IMR-90 (cell line): Measurements from ENCODE around the gene CASP2. TPM values are rescaled to one million over a fixed set of nuclear protein-coding genes. Genes with fewer than 3 reads are reported as not detected.

Experiments used
- ATAC-seq: fragments of 200-7000 bp; cut with Tn5 transposase; 2 replicates; pipeline ENCODE4 v1.9.1; 2020; ENCODE audit warnings: low read depth, mild to moderate bottlenecking, moderate library complexity
- BruUV-seq: library from RNA; stranded (reverse); fragments of 400-500 nt; replicated peaks from 2 replicates; lab custom pipeline; 2021; lab: Mats Ljungman, UMichigan
- CTCF ChIA-PET: fragments of 300-600 bp; formaldehyde crosslinking; extraction: SDS; loops from one replicate; lab custom pipeline; 2021; ENCODE audit warnings: antibody characterized with exemption; lab: Yijun Ruan, JAX
- POLR2A ChIA-PET: fragments of 300-600 bp; sonication (Branson Sonifier 250); formaldehyde crosslinking; loops from one replicate; lab custom pipeline; 2022; ENCODE audit warnings: antibody characterized with exemption; ENCODE audit not compliant: unreplicated experiment; lab: Charles Lee
- DNase-seq: peaks from one replicate; pipeline ENCODE4 v3.0.0; 2013
- H2AFZ ChIP-seq: replicated peaks from 2 replicates; pipeline ENCODE3; 2013; ENCODE audit warnings: low read length, mild to moderate bottlenecking; ENCODE audit not compliant: poor library complexity
- H2AK5ac ChIP-seq: 2 replicates; pipeline ENCODE4 v1.6.1; 2013; ENCODE audit warnings: low read depth, low read length, inconsistent platforms
- H2AK9ac ChIP-seq: replicated peaks from 2 replicates; pipeline ENCODE3; 2013; ENCODE audit warnings: mild to moderate bottlenecking, low read depth, low read length, moderate library complexity; ENCODE audit not compliant: poor library complexity
- H2BK120ac ChIP-seq: 2 replicates; pipeline ENCODE4 v1.6.1; 2013; ENCODE audit warnings: low read depth, low read length, inconsistent platforms
- H2BK15ac ChIP-seq: 3 replicates; pipeline ENCODE4 v1.6.1; 2013; ENCODE audit warnings: low read depth, low read length, inconsistent platforms
- H2BK20ac ChIP-seq: 2 replicates; pipeline ENCODE4 v1.6.1; 2013; ENCODE audit warnings: low read depth, mild to moderate bottlenecking, inconsistent platforms, low read length, moderate library complexity
- H2BK5ac ChIP-seq: 2 replicates; pipeline ENCODE4 v1.6.1; 2013; ENCODE audit warnings: mild to moderate bottlenecking, low read depth, low read length, inconsistent platforms; ENCODE audit not compliant: poor library complexity, severe bottlenecking
- H3K14ac ChIP-seq: replicated peaks from 2 replicates; pipeline ENCODE4 v1.6.1; 2013; ENCODE audit warnings: low read depth, low read length, inconsistent platforms
- H3K18ac ChIP-seq: 2 replicates; pipeline ENCODE4 v1.6.1; 2013; ENCODE audit warnings: low read depth, low read length, control low read depth
- H3K23ac ChIP-seq: 2 replicates; pipeline ENCODE4 v1.6.1; 2013; ENCODE audit warnings: low read depth, low read length, inconsistent platforms
- H3K27ac ChIP-seq: 2 replicates; pipeline ENCODE4 v1.5.1; 2013; ENCODE audit warnings: mild to moderate bottlenecking, control low read depth, low read length; ENCODE audit not compliant: insufficient read depth
- H3K27me3 ChIP-seq: 2 replicates; pipeline ENCODE4 v1.6.1; 2013; ENCODE audit warnings: low read length; ENCODE audit not compliant: control insufficient read depth, insufficient read depth
- H3K36me3 ChIP-seq: 2 replicates; pipeline ENCODE4 v1.6.1; 2013; ENCODE audit warnings: low read length, mixed read lengths; ENCODE audit not compliant: control insufficient read depth, insufficient read depth
- H3K4ac ChIP-seq: 2 replicates; pipeline ENCODE4 v1.6.1; 2013; ENCODE audit warnings: low read depth, low read length, inconsistent platforms
- H3K4me1 ChIP-seq: 2 replicates; pipeline ENCODE4 v1.6.1; 2013; ENCODE audit warnings: low read length, mixed read lengths; ENCODE audit not compliant: control insufficient read depth, insufficient read depth
- H3K4me2 ChIP-seq: 2 replicates; pipeline ENCODE4 v1.6.1; 2013; ENCODE audit warnings: low read depth, mild to moderate bottlenecking, control low read depth, low read length, moderate library complexity
- H3K4me3 ChIP-seq: 2 replicates; pipeline ENCODE4 v1.5.1; 2013; ENCODE audit warnings: low read depth, mild to moderate bottlenecking, control low read depth, low read length, moderate library complexity; ENCODE audit not compliant: insufficient read depth
- H3K56ac ChIP-seq: 2 replicates; pipeline ENCODE4 v1.6.1; 2013; ENCODE audit warnings: low read length, inconsistent platforms; ENCODE audit not compliant: insufficient read depth; ENCODE audit errors: extremely low read depth
- H3K79me1 ChIP-seq, 2 experiments: 2 replicates each; pipeline ENCODE4 v1.6.1; 2013; ENCODE audit warnings: low read length in 2 of 2, inconsistent platforms in 1 of 2, low read depth in 1 of 2
- H3K9ac ChIP-seq: 2 replicates; pipeline ENCODE4 v1.6.1; 2013; ENCODE audit warnings: low read depth, low read length, control low read depth
- H3K9me1 ChIP-seq: 2 replicates; pipeline ENCODE4 v1.6.1; 2013; ENCODE audit warnings: low read length, inconsistent platforms; ENCODE audit not compliant: insufficient read depth
- H3K9me3 ChIP-seq: 2 replicates; pipeline ENCODE4 v1.6.1; 2013; ENCODE audit warnings: low read length; ENCODE audit not compliant: control insufficient read depth, insufficient read depth
- H4K20me1 ChIP-seq: 2 replicates; pipeline ENCODE4 v1.6.1; 2013; ENCODE audit warnings: low read length, inconsistent platforms; ENCODE audit not compliant: insufficient read depth
- H4K5ac ChIP-seq: 2 replicates; pipeline ENCODE4 v1.6.1; 2013; ENCODE audit warnings: mild to moderate bottlenecking, low read depth, low read length, control low read depth
- H4K8ac ChIP-seq, 2 experiments: 2 replicates each; pipeline ENCODE4 v1.6.1; 2013; ENCODE audit warnings: low read depth in 2 of 2, low read length in 2 of 2, control low read depth in 1 of 2, inconsistent platforms in 1 of 2
- H4K91ac ChIP-seq: 2 replicates; pipeline ENCODE4 v1.6.1; 2013; ENCODE audit warnings: low read depth, low read length, inconsistent platforms; ENCODE audit not compliant: insufficient read depth
- BHLHE40 ChIP-seq: fragments of 150-350 bp; IDR thresholded peaks from 2 replicates; pipeline ENCODE4 v1.6.1; 2016; ENCODE audit warnings: mild to moderate bottlenecking, low read depth, low read length
- CEBPB ChIP-seq: IDR thresholded peaks from 2 replicates; pipeline ENCODE4 v1.6.1; 2012; ENCODE audit warnings: low read depth, low read length, improper control_type of control experiment
- CHD1 ChIP-seq: IDR thresholded peaks from 2 replicates; pipeline ENCODE4 v1.6.1; 2012; ENCODE audit warnings: low read depth, low read length, improper control_type of control experiment
- CTCF ChIP-seq: conservative IDR thresholded peaks from 2 replicates; pipeline ENCODE4 v1.5.1; 2012; ENCODE audit warnings: mild to moderate bottlenecking, low read depth, low read length, improper control_type of control experiment
- FOS ChIP-seq: fragments of 150-350 bp; IDR thresholded peaks from 2 replicates; pipeline ENCODE4 v1.6.1; 2016; ENCODE audit warnings: low read depth, low read length
- MAFK ChIP-seq: IDR thresholded peaks from 2 replicates; pipeline ENCODE4 v1.6.1; 2012; ENCODE audit warnings: low read depth, low read length, improper control_type of control experiment
- MAZ ChIP-seq: IDR thresholded peaks from 2 replicates; pipeline ENCODE4 v1.6.1; 2012; ENCODE audit warnings: low read depth, mild to moderate bottlenecking, low read length, improper control_type of control experiment, moderate library complexity, borderline replicate concordance
- MXI1 ChIP-seq: IDR thresholded peaks from 2 replicates; pipeline ENCODE4 v1.6.1; 2012; ENCODE audit warnings: low read depth, mild to moderate bottlenecking, low read length, moderate library complexity, borderline replicate concordance
- NFE2L2 ChIP-seq: fragments of 150-350 bp; IDR thresholded peaks from 2 replicates; pipeline ENCODE4 v1.6.1; 2016; ENCODE audit warnings: low read depth, mild to moderate bottlenecking, low read length
- POLR2A ChIP-seq: IDR thresholded peaks from 2 replicates; pipeline ENCODE4 v1.6.1; 2012; ENCODE audit warnings: mild to moderate bottlenecking, low read depth, low read length
- RAD21 ChIP-seq: IDR thresholded peaks from 2 replicates; pipeline ENCODE4 v1.6.1; 2012; ENCODE audit warnings: low read length, improper control_type of control experiment
- RCOR1 ChIP-seq: IDR thresholded peaks from 2 replicates; pipeline ENCODE4 v1.6.1; 2012; ENCODE audit warnings: mild to moderate bottlenecking, low read length, improper control_type of control experiment; ENCODE audit not compliant: insufficient replicate concordance
- RFX5 ChIP-seq: IDR thresholded peaks from 2 replicates; pipeline ENCODE4 v1.8.0; 2012; ENCODE audit warnings: low read depth, mild to moderate bottlenecking, low read length, moderate library complexity
- SMC3 ChIP-seq: fragments of 150-350 bp; IDR thresholded peaks from 2 replicates; pipeline ENCODE4 v1.6.1; 2016; ENCODE audit warnings: low read depth, mild to moderate bottlenecking, antibody characterized with exemption, low read length, moderate library complexity
- WGBS, 2 experiments: methylation state at CpG; one replicate each; pipeline versions ENCODE4 v1.1.5 to v1.1.7; 2013; ENCODE audit warnings: missing lambda C conversion rate in 2 of 2; ENCODE audit not compliant: insufficient read length in 1 of 2; ENCODE audit errors: extremely low coverage in 2 of 2; 5-methylcytosine and 5-hydroxymethylcytosine counted together
- dilution Hi-C: fragments of 300-500 bp; cut with HindIII; formaldehyde crosslinking; loops from one replicate; pipeline ENCODE4 v1.14.3; 2018; ENCODE audit warnings: low sequenced_read_pairs; ENCODE audit not compliant: unreplicated experiment
- in situ Hi-C: fragments of 300-500 bp; cut with MboI; formaldehyde crosslinking; loops from 3 replicates; pipeline ENCODE4 v1.14.3; 2019; ENCODE audit warnings: low sequenced_read_pairs, inconsistent platforms, mixed read lengths
- intact Hi-C: fragments of 100-400 bp; cut with micrococcal nuclease; formaldehyde crosslinking; loops from 2 replicates; pipeline ENCODE4 v1.10.0; 2022
- polyA plus RNA-seq, 3 experiments: library from polyadenylated mRNA; depleted of rRNA; stranded (reverse); fragments of >200 nt; gene quantifications; 2 replicates each; pipeline ENCODE4 v1.2.3, GENCODE V29; 2012; ENCODE audit warnings: low replicate concordance in 1 of 3
- total RNA-seq: library from RNA; depleted of rRNA; stranded (reverse); fragments of >200 nt; gene quantifications from 2 replicates; pipeline ENCODE4 v1.2.3, GENCODE V29; 2012
- TF ChIP-seq, protein P1 (sequence below): fragments of 150-350 bp; IDR thresholded peaks from 2 replicates; pipeline ENCODE4 v1.6.1; 2016; ENCODE audit warnings: low read depth, mild to moderate bottlenecking, low read length, moderate library complexity, borderline replicate concordance
- TF ChIP-seq, protein P2 (sequence below): fragments of 150-350 bp; IDR thresholded peaks from 2 replicates; pipeline ENCODE4 v1.6.1; 2017; ENCODE audit warnings: mild to moderate bottlenecking, antibody characterized with exemption, low read length, low read depth

CASP2 gene
- total and polyA plus RNA-seq, 2 of the 4 experiments (the other 2 are of a cell fraction) = 15.4 to 25.6 TPM

- Histone ChIP-seq H3K9me3 (no peaks in the 10 kb centered on the region), H3K4ac (no peak overlapping the region), H4K91ac (no peak overlapping the region), H3K36me3 (peaks cover 47% of the 10 kb centered on the region), H3K14ac (no peak overlapping the region), H3K4me1 (peaks cover 11% of the 10 kb centered on the region), H3K23ac (no peak overlapping the region), H3K4me3 (no peak overlapping the region), H3K18ac (no peak overlapping the region), H2AK5ac (no peak overlapping the region), H3K27ac (no peak overlapping the region), H3K4me2 (no peak overlapping the region), H3K27me3 (no peaks in the 10 kb centered on the region), H3K9me1 (peaks cover 12% of the 10 kb centered on the region), H4K8ac (no peak overlapping the region), H3K79me1 (peaks cover 17 to 35% of the 10 kb centered on the region in 2 experiments), H3K56ac (no peak overlapping the region), H3K9ac (no peak overlapping the region), H2BK15ac (no peak overlapping the region), H2AK9ac (no peak overlapping the region), H4K20me1 (peaks cover 18% of the 10 kb centered on the region), H2BK20ac (no peak overlapping the region), H2BK120ac (no peak overlapping the region), H4K5ac (no peak overlapping the region), H2BK5ac (no peak overlapping the region), H2AFZ (no peak overlapping the region)
- POLR2A ChIA-PET = no interaction called here
- BruUV-seq = no TSS peak
- dilution Hi-C loops = no loop called here
- ATAC-seq (no peak), DNase-seq (no peak)
- CTCF ChIA-PET = no interaction called here
- WGBS, 2 experiments = 97% methylated on average over 8 of the region's 10 CpGs; no CpG with 5 or more reads in 1 of the 2 experiments
- TF ChIP-seq NFE2L2 (no peak), RCOR1 (no peak), CEBPB (no peak), CTCF (no peak), SMC3 (no peak), RAD21 (no peak), POLR2A (no peak), MAFK (no peak), MAZ (no peak), MXI1 (no peak), BHLHE40 (no peak), CHD1 (no peak), FOS (no peak), RFX5 (no peak)
- TF ChIP-seq, protein P1, sequence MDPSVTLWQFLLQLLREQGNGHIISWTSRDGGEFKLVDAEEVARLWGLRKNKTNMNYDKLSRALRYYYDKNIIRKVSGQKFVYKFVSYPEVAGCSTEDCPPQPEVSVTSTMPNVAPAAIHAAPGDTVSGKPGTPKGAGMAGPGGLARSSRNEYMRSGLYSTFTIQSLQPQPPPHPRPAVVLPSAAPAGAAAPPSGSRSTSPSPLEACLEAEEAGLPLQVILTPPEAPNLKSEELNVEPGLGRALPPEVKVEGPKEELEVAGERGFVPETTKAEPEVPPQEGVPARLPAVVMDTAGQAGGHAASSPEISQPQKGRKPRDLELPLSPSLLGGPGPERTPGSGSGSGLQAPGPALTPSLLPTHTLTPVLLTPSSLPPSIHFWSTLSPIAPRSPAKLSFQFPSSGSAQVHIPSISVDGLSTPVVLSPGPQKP = no peak
- TF ChIP-seq, protein P2, sequence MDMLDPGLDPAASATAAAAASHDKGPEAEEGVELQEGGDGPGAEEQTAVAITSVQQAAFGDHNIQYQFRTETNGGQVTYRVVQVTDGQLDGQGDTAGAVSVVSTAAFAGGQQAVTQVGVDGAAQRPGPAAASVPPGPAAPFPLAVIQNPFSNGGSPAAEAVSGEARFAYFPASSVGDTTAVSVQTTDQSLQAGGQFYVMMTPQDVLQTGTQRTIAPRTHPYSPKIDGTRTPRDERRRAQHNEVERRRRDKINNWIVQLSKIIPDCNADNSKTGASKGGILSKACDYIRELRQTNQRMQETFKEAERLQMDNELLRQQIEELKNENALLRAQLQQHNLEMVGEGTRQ = no peak
- in situ Hi-C loops = no loop called here
- intact Hi-C loops = no loop called here
Observed at GRCh38 chr7:143303733-143304132, 15.6 kb downstream of the CASP2 start.
